ENCODE data around the gene ABCC1. TPM values are rescaled to one million over a fixed set of nuclear protein-coding genes. Genes with fewer than 3 reads are reported as not detected.

ABCC1 gene
- total RNA-seq, 1 donor from 2014 or later = 29.9 TPM

- H3K36me3 Mint-ChIP-seq (ENCODE audit: unreplicated experiment) = peaks cover 5% of the 10 kb centered on the region
- H3K27me3 Mint-ChIP-seq (ENCODE audit: unreplicated experiment) = peaks cover 4% of the 10 kb centered on the region
- no peak for TF ChIP-seq CTCF (IDR thresholded peaks at IDR 0.05; ENCODE audit: partially characterized antibody, unreplicated experiment)
- no peaks in the 10 kb centered on the region for H3K9me3 Mint-ChIP-seq (ENCODE audit: unreplicated experiment)
- H3K27ac Mint-ChIP-seq (ENCODE audit: unreplicated experiment) = no peak overlapping the region
- peaks cover 3% of the 10 kb centered on the region for H3K4me1 Mint-ChIP-seq (ENCODE audit: low read depth, unreplicated experiment)
- DNase-seq = no peak
- no peak overlapping the region for H3K4me3 Mint-ChIP-seq (ENCODE audit: unreplicated experiment)
These were observed 159.3 kb downstream of the ABCC1 start for GRCh38 chr16:16108759-16109158.

- Mint-ChIP-seq H3K9me3 (ENCODE audit: unreplicated experiment) (no peaks in the 10 kb centered on the region), H3K4me3 (ENCODE audit: unreplicated experiment) (no peak overlapping the region), H3K27me3 (ENCODE audit: unreplicated experiment) (peaks cover 2% of the 10 kb centered on the region), H3K27ac (ENCODE audit: unreplicated experiment) (peak overlapping the region; percentile 22), H3K4me1 (ENCODE audit: low read depth, unreplicated experiment) (peaks cover 3% of the 10 kb centered on the region), H3K36me3 (ENCODE audit: unreplicated experiment) (no peaks in the 10 kb centered on the region)
- no peak for DNase-seq
- no peak for TF ChIP-seq CTCF (IDR thresholded peaks at IDR 0.05; ENCODE audit: partially characterized antibody, unreplicated experiment)
These were observed 160.2 kb downstream of the ABCC1 start for GRCh38 chr16:16109453-16110110.

GRCh38 chr16:16110111-16110490 lies 160.7 kb downstream of the ABCC1 start:
- Mint-ChIP-seq H3K27me3 (ENCODE audit: unreplicated experiment) (peaks cover 2% of the 10 kb centered on the region), H3K27ac (ENCODE audit: unreplicated experiment) (no peak overlapping the region), H3K36me3 (ENCODE audit: unreplicated experiment) (peaks cover 5% of the 10 kb centered on the region), H3K4me1 (ENCODE audit: low read depth, unreplicated experiment) (peaks cover 3% of the 10 kb centered on the region), H3K9me3 (ENCODE audit: unreplicated experiment) (no peaks in the 10 kb centered on the region), H3K4me3 (ENCODE audit: unreplicated experiment) (no peak overlapping the region)
- TF ChIP-seq CTCF (IDR thresholded peaks at IDR 0.05; ENCODE audit: partially characterized antibody, unreplicated experiment) = no peak
- DNase-seq = no peak

GRCh38 chr16:16111639-16112038 lies 162.2 kb downstream of the ABCC1 start:
- peaks cover 6% of the 10 kb centered on the region for H3K36me3 Mint-ChIP-seq (ENCODE audit: unreplicated experiment)

More at GRCh38 chr16:16111639-16112038, 162.2 kb downstream of the ABCC1 start:
- Mint-ChIP-seq H3K4me1 (ENCODE audit: low read depth, unreplicated experiment) (no peaks in the 10 kb centered on the region), H3K9me3 (ENCODE audit: unreplicated experiment) (no peaks in the 10 kb centered on the region), H3K4me3 (ENCODE audit: unreplicated experiment) (no peak overlapping the region), H3K27me3 (ENCODE audit: unreplicated experiment) (no peaks in the 10 kb centered on the region), H3K27ac (ENCODE audit: unreplicated experiment) (no peak overlapping the region)
- no peak for DNase-seq
- no peak for TF ChIP-seq CTCF (IDR thresholded peaks at IDR 0.05; ENCODE audit: partially characterized antibody, unreplicated experiment)
